ENCODE data around the gene CLMN.

GRCh38 chr14:95221531-95221930, 98.2 kb downstream of the CLMN start:
- TF ChIP-seq, protein P1, sequence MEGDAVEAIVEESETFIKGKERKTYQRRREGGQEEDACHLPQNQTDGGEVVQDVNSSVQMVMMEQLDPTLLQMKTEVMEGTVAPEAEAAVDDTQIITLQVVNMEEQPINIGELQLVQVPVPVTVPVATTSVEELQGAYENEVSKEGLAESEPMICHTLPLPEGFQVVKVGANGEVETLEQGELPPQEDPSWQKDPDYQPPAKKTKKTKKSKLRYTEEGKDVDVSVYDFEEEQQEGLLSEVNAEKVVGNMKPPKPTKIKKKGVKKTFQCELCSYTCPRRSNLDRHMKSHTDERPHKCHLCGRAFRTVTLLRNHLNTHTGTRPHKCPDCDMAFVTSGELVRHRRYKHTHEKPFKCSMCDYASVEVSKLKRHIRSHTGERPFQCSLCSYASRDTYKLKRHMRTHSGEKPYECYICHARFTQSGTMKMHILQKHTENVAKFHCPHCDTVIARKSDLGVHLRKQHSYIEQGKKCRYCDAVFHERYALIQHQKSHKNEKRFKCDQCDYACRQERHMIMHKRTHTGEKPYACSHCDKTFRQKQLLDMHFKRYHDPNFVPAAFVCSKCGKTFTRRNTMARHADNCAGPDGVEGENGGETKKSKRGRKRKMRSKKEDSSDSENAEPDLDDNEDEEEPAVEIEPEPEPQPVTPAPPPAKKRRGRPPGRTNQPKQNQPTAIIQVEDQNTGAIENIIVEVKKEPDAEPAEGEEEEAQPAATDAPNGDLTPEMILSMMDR (IDR thresholded peaks at IDR 0.05): no peak
- TF ChIP-seq POLR2A (IDR thresholded peaks at IDR 0.05): no peak
- TF ChIP-seq POLR2AphosphoS5 (IDR thresholded peaks at IDR 0.05): no peak

All from prostate gland (tissue), 2 donors.